IPS-20b (cell line): ENCODE data around the gene YWHAH.

Experiments
- H3K27ac ChIP-seq: one replicate; pipeline ENCODE4 v1.5.1; 2013; ENCODE audit warnings: low read length
- H3K27me3 ChIP-seq: 2 replicates; pipeline ENCODE4 v1.6.1; 2013; ENCODE audit warnings: mild to moderate bottlenecking, low read length, inconsistent platforms; ENCODE audit not compliant: insufficient read depth
- H3K36me3 ChIP-seq: 2 replicates; pipeline ENCODE4 v1.6.1; 2013; ENCODE audit warnings: low read depth, mild to moderate bottlenecking, inconsistent platforms, low read length, moderate library complexity; ENCODE audit not compliant: insufficient read depth
- H3K4me1 ChIP-seq: 2 replicates; pipeline ENCODE4 v1.6.1; 2013; ENCODE audit warnings: mild to moderate bottlenecking, control low read depth, inconsistent platforms, low read length, moderate library complexity; ENCODE audit not compliant: insufficient read depth
- H3K4me3 ChIP-seq: 2 replicates; pipeline ENCODE4 v1.5.1; 2013; ENCODE audit warnings: mild to moderate bottlenecking, low read length, inconsistent platforms
- H3K9ac ChIP-seq: 2 replicates; pipeline ENCODE4 v1.6.1; 2013; ENCODE audit warnings: low read depth, mild to moderate bottlenecking, inconsistent platforms, low read length, moderate library complexity
- H3K9me3 ChIP-seq: 2 replicates; pipeline ENCODE4 v1.6.1; 2013; ENCODE audit warnings: mild to moderate bottlenecking, low read depth, low read length, inconsistent platforms; ENCODE audit not compliant: insufficient read depth

YWHAH gene

DNA sequence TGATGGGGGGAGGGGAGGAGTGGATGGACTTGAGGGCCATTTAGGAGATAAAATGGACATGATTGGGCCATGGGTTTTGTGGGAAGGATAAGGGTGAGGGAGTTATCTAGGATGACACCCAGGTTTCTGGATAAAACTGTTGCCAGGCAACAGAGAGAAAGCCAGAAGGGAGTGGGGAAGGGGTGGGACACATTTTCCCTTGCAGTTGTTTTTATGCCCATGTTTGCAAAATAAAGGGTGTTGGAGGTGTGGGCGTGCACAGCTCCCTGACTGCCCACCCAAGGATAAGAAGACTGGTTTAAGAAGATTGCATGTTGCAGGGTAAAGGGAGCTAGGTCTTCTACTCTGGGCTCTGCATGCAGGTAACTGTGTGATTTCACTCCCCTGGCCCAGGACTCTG lies 18.3 kb upstream of the YWHAH start:
- Histone ChIP-seq H3K9me3 (no peaks in the 10 kb centered on the region), H3K27ac (no peak overlapping the region), H3K4me3 (no peak overlapping the region), H3K27me3 (no peaks in the 10 kb centered on the region), H3K36me3 (no peaks in the 10 kb centered on the region), H3K4me1 (no peaks in the 10 kb centered on the region), H3K9ac (no peak overlapping the region)

DNA sequence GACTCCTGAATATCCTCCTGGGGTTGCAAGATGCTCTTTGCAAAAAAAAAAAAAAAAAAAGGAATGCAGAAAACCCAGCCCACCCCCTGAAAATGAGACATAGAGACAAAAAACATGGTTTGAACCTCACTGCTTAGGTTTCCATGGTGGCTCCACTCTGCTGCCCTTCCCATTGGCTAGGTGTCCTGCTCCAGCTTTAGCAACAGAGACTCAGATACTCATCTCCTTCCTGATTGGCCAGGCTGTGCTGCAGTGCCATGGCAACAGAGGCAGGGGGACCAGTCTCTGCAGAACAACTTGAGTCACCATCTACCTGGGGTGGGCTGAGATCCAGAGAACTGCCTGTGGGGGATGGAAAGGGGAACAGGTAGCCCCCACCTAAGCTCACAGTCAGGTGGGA lies 17.4 kb upstream of the YWHAH start:
- Histone ChIP-seq H3K36me3 (no peaks in the 10 kb centered on the region), H3K27ac (no peak overlapping the region), H3K9ac (no peak overlapping the region), H3K4me3 (no peak overlapping the region), H3K9me3 (no peaks in the 10 kb centered on the region), H3K27me3 (no peaks in the 10 kb centered on the region), H3K4me1 (no peaks in the 10 kb centered on the region)

DNA sequence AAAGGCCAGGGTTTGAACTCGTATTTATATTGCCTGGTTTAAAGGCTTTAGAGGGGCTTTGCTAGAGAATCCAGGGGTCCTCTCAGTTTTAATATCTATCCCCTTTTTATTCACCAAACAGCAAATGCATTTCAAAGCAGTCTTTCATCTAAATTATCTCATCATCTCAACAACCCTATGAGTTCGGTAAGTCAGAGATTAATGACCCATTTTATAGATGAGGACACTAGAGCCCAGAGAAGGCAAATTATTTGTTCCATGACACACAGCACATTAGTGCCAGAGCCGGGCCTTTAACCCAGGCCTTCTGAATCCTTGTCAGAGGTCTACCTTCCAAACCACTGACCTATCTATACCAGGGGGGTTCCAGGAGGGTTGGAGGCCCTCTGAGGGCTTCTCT lies 16.8 kb upstream of the YWHAH start:
- no peaks in the 10 kb centered on the region for H3K4me1 ChIP-seq
- no peak overlapping the region for H3K27ac ChIP-seq
- H3K36me3 ChIP-seq, result no peaks in the 10 kb centered on the region
- H3K9ac ChIP-seq, result no peak overlapping the region
- no peaks in the 10 kb centered on the region for H3K9me3 ChIP-seq
- H3K27me3 ChIP-seq, result no peaks in the 10 kb centered on the region
- no peak overlapping the region for H3K4me3 ChIP-seq

DNA sequence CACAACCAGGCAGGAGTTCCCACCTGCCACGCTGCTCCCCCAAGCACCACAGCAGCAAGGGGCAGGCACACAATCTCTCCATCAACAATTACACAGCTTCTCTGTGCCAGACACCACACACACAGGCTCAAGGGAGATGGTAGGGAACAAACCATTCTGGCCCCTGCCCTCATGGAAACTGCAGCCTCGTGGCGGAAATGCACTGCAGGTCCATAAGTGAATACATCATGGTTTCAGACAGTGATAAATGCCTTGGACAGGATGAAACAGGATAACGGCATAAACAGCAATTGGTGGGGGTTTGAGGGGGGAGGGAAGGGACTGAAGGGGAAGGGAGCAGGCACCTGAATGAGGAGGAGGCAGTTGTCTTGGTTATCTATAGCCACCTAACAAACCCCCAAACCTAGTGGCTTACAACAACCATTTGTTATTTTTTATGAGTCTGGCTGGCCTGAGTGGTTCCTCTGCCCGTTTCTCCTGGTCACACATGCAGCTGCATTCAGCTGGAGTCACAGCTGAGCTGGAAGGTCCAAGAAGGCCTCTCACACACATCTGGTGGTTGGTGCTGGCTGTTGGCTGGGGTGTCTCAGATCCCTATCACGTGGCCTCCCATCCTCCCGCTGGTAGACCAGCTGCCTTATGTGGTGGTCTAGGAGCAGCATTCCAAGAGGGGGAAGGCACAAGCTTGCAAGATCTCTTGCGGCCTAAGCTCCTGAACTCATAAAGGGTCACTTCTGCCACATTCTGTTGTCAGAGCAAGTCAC lies 15.0 kb upstream of the YWHAH start:
- no peak overlapping the region for H3K27ac ChIP-seq

DNA sequence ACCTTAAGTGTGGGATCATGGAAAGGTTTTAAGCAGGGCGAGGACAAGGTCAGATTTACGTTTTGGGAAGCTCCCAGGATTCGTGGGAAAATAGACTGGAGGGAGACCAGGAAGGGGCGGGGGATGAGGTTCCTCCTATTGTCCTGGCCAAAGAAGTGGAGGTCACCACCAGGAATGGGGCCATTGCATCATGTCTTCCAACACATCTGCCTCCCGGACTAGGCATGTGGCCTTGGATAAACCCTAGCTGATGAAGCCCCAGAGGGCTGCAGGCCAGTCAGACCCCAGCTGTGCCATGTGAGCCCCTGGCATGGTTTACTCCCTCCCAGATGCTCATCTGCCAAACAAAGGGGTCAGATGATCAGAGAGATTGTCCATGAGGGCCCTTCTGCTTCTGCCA lies 11.5 kb upstream of the YWHAH start:
- 0 out of 2 replicates have a peak, but pooled peaks cover 3% of the 10 kb centered on the region for H3K4me1 ChIP-seq
- H3K9me3 ChIP-seq, result no peaks in the 10 kb centered on the region
- H3K9ac ChIP-seq, result no peak overlapping the region
- no peak overlapping the region for H3K27ac ChIP-seq
- no peaks in the 10 kb centered on the region for H3K27me3 ChIP-seq
- H3K36me3 ChIP-seq, result no peaks in the 10 kb centered on the region
- no peak overlapping the region for H3K4me3 ChIP-seq

More for the DNA sequence above, 15.0 kb upstream of the YWHAH start:
- Histone ChIP-seq H3K9ac (no peak overlapping the region), H3K9me3 (no peaks in the 10 kb centered on the region), H3K27me3 (no peaks in the 10 kb centered on the region), H3K4me3 (no peak overlapping the region), H3K36me3 (no peaks in the 10 kb centered on the region), H3K4me1 (no peaks in the 10 kb centered on the region)

DNA sequence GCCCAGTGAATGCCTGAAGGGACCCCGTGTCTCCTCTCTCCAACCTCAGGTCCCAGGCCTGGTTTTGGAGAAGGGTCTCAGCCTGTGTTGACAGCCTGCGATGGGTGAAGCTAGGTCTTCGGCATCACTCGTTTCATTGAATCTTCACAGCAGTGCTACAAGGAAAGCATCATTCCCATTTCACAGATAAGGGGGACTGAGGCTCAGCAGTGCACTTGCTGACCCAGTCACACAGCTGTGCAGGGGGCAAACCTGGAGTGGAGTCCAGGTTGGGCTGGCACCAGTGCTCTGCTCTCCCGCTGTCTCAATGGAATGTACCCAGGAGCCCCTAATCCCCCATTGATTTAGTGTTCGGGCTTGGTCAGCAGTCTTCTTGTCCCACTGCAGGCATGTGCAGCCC lies 10.9 kb upstream of the YWHAH start:
- Histone ChIP-seq H3K36me3 (no peaks in the 10 kb centered on the region), H3K4me3 (no peak overlapping the region), H3K27me3 (no peaks in the 10 kb centered on the region), H3K9ac (no peak overlapping the region), H3K9me3 (no peaks in the 10 kb centered on the region), H3K27ac (no peak overlapping the region), H3K4me1 (0 out of 2 replicates have a peak, but pooled peaks cover 3% of the 10 kb centered on the region)

DNA sequence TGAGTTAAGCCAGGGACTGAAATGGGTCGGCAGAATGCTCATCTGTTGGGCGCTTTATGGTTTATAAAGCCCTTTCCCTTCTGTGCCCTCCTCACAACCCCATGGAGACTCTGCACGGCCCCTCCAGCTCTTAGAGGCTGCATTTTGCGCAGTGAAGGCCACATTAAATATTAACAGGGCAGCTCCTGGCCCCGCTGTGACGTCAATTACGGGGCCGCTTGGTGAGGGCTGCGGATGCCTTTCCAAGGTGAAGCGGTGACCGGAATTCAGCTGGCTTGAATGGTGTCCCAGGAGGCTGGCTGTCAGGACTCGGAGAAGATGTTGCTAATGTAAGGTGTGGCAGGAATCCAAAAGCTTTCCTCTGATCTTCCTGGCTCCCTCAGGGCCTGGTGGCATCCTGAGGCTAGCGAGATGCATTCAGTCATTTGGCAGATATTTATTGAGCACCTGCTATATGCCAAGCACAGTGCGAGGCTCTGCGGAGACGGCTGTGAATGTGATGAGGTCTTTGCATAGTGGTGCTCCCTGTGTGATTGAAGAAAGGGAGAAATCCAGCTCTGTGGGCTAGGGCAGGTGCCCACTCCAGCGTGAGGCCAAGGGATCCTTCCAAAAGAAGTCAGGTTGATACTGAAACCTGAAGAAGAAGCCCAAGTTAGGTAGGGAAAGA lies 10.4 kb upstream of the YWHAH start:
- H3K27me3 ChIP-seq, result no peaks in the 10 kb centered on the region
- H3K4me1 ChIP-seq, result 0 out of 2 replicates have a peak, but pooled peaks cover 3% of the 10 kb centered on the region
- no peak overlapping the region for H3K9ac ChIP-seq
- H3K36me3 ChIP-seq, result no peaks in the 10 kb centered on the region
- no peak overlapping the region for H3K27ac ChIP-seq
- no peak overlapping the region for H3K4me3 ChIP-seq
- H3K9me3 ChIP-seq, result no peaks in the 10 kb centered on the region

DNA sequence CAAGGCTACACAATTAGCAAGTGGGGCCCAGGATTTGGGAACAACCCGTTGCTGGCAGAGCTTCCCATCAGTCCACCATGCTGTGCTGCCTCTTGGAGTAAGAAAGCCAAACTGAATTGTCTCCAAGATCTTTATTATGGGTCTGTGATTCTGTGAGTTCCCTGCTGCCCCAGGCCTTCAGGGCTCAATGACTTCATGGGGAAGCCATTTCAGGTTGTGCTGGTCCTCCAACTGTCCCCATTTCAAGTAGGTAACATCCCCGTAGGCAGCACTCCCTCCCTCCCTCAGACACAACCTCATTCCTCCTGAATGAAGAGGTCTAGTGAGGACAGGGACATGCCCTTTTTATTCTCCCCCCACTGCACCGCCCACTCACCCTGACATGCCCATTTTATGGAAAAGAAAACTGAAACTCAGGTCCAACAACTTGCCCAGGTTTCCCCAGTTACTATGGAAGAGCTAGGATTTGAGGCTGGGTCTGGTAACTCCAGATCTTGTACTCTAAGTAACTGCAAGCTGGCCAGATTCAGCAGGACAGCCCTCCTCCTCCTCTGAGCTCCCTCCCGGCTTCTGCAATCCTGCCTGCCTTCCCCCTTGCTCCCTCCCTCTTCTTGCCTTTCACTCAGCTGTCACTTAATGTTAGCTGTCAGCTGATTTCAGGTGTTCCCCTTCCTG lies 8.2 kb upstream of the YWHAH start:
- Histone ChIP-seq H3K9me3 (no peaks in the 10 kb centered on the region), H3K36me3 (no peaks in the 10 kb centered on the region), H3K4me1 (0 out of 2 replicates have a peak, but pooled peaks cover 3% of the 10 kb centered on the region), H3K4me3 (no peak overlapping the region), H3K27ac (no peak overlapping the region), H3K27me3 (no peaks in the 10 kb centered on the region), H3K9ac (no peak overlapping the region)

DNA sequence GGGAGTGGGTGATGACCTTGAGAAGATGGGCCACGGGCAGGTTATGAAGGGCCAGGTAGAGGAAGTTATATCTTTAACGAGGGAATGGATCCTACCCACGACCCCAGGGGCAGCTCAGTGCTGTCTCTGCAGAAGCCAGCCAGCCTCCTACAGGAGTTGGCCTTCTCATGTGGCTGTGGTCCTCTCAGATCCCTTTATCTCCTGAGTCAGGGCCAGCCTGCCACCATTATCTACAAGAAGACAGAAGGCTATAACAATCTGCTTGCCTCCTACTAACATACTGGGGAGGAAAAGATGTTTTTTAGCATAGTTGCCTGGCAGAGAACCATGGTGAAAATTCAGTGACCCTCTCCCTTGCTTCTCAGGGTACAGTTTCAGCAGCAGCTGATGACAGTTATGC lies 7.0 kb upstream of the YWHAH start:
- H3K27me3 ChIP-seq, result no peaks in the 10 kb centered on the region
- no peak overlapping the region for H3K27ac ChIP-seq
- no peaks in the 10 kb centered on the region for H3K36me3 ChIP-seq
- no peak overlapping the region for H3K9ac ChIP-seq
- H3K4me3 ChIP-seq, result no peak overlapping the region
- H3K4me1 ChIP-seq, result 0 out of 2 replicates have a peak, but pooled peaks cover 3% of the 10 kb centered on the region
- H3K9me3 ChIP-seq, result no peaks in the 10 kb centered on the region

DNA sequence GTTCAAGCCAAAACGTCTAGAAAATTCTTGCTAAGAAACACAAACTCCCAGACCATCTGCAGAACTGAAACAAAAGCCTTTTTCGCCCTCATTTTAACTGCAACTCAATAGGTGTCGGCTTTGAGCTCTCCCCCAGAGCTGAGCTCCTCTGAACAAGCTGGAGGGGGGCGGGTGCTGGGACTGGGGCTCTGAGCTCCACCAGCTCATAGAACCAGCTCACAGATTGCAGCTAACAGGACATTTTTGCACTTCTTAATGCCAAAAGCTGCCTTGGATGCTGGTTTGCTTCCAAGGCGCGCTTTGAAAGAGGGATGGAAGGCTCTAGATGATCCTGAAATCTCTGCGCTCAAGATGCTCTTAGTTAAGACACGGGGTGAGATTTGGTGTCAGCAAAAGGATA lies 6.0 kb upstream of the YWHAH start:
- no peak overlapping the region for H3K27ac ChIP-seq
- no peak overlapping the region for H3K4me3 ChIP-seq
- no peak overlapping the region for H3K9ac ChIP-seq
- H3K36me3 ChIP-seq, result no peaks in the 10 kb centered on the region
- H3K9me3 ChIP-seq, result no peaks in the 10 kb centered on the region
- 0 out of 2 replicates have a peak, but pooled peaks cover 3% of the 10 kb centered on the region for H3K4me1 ChIP-seq
- H3K27me3 ChIP-seq, result no peaks in the 10 kb centered on the region

DNA sequence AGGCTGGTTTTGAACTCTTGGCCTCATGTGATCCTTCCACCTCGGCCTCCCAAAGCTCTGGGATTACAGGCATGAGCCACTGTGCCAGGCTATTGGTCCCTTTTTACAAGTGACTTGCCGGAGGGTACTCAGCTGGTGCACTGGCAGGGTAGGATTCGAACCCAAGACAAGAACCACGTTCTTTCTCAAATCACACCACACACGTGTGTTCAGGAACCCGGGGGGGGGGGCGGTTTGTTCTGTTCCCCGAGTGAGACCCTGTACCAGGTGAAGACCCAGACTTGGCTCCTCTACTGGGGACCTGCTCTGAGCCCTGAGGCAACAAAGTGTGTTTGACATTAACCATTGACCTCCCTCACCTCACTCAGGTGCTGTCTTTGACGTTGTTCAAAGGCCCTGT lies 3.8 kb upstream of the YWHAH start:
- H3K36me3 ChIP-seq, result peaks cover 3% of the 10 kb centered on the region
- H3K27ac ChIP-seq, result no peak overlapping the region
- no peak overlapping the region for H3K4me3 ChIP-seq
- peaks cover 3% of the 10 kb centered on the region; the same call in 1 of the 2 replicates for H3K4me1 ChIP-seq
- H3K27me3 ChIP-seq, result no peaks in the 10 kb centered on the region
- no peak overlapping the region for H3K9ac ChIP-seq
- no peaks in the 10 kb centered on the region for H3K9me3 ChIP-seq

DNA sequence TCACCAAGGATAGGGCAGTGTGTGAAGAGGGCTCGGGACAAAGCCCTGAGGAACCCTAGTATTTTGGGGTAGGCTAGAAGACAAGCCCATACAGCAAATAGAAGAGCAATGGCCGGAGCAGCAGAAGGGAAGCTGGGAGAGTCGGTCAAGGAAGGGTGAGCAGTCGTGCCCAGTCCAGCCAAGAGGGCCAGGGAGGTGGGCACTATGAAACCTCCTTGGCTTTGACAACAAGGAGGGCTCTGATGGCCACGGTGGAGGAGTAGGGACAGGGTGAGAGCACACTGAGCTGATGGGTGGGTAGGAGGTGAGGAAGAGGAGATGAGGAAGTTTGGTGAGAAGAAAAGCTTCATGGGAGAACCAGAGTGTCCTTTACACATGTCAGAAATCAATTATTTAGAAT lies 2.2 kb upstream of the YWHAH start:
- Histone ChIP-seq H3K9ac (no peak overlapping the region), H3K4me1 (peaks cover 11% of the 10 kb centered on the region), H3K36me3 (peaks cover 10% of the 10 kb centered on the region), H3K4me3 (no peak overlapping the region), H3K9me3 (no peaks in the 10 kb centered on the region), H3K27me3 (no peaks in the 10 kb centered on the region), H3K27ac (no peak overlapping the region)
